DND-41 (cell line): ENCODE measurements around the gene MTR.
"Not testable (repeated sequence)": the region's sequence is repeated elsewhere in the genome, so short reads cannot be mapped to it uniquely, and the experiment has no call there.

Experiments
- ATAC-seq: fragments of 200-7000 bp; cut with Tn5 transposase; 3 replicates; pipeline ENCODE4 v1.9.1; 2021; ENCODE audit warnings: low read depth; ENCODE audit not compliant: insufficient read depth
- DNase-seq: peaks from one replicate; pipeline ENCODE4 v3.0.0-alpha.2; 2020
- H2AFZ ChIP-seq: 2 replicates; pipeline ENCODE4 v1.6.0; 2012; ENCODE audit warnings: low read depth, low read length
- H3K27ac ChIP-seq: 2 replicates; pipeline ENCODE4 v1.5.1; 2012; ENCODE audit warnings: low read length, inconsistent platforms
- H3K27me3 ChIP-seq: fragments of 200-600 bp; sonication (generic); 2 replicates; pipeline ENCODE4 v1.6.0; 2012; ENCODE audit warnings: low read length, mild to moderate bottlenecking, inconsistent platforms; ENCODE audit not compliant: insufficient read depth, poor library complexity
- H3K36me3 ChIP-seq: 2 replicates; pipeline ENCODE4 v1.5.1; 2012; ENCODE audit warnings: low read length, inconsistent platforms; ENCODE audit not compliant: insufficient read depth
- H3K4me1 ChIP-seq: 2 replicates; pipeline ENCODE4 v1.5.1; 2012; ENCODE audit warnings: mild to moderate bottlenecking, low read length; ENCODE audit not compliant: insufficient read depth
- H3K4me2 ChIP-seq: 2 replicates; pipeline ENCODE4 v1.6.0; 2012; ENCODE audit warnings: mild to moderate bottlenecking, moderate library complexity, low read length, inconsistent platforms; ENCODE audit not compliant: insufficient read depth
- H3K4me3 ChIP-seq, 2 experiments: fragments of 200-600 bp in 1 of 2; shearing (Covaris generic) in 1 of 2; 2 replicates each; pipeline ENCODE4 v1.5.1; 2012 to 2016; ENCODE audit warnings: inconsistent platforms in 2 of 2, low read length in 2 of 2, mild to moderate bottlenecking in 2 of 2, low read depth in 1 of 2, moderate library complexity in 1 of 2
- H3K79me2 ChIP-seq: 2 replicates; pipeline ENCODE4 v1.6.0; 2012; ENCODE audit warnings: low read length, inconsistent platforms; ENCODE audit not compliant: insufficient read depth
- H3K9ac ChIP-seq: 2 replicates; pipeline ENCODE4 v1.6.0; 2012; ENCODE audit warnings: low read depth, mild to moderate bottlenecking, inconsistent platforms, low read length, moderate library complexity
- H3K9me3 ChIP-seq: 2 replicates; pipeline ENCODE4 v1.5.1; 2012; ENCODE audit warnings: low read length, moderate library complexity, mild to moderate bottlenecking, inconsistent platforms; ENCODE audit not compliant: insufficient read depth, severe bottlenecking
- H4K20me1 ChIP-seq: 2 replicates; pipeline ENCODE4 v1.6.0; 2012; ENCODE audit warnings: low read length; ENCODE audit not compliant: insufficient read depth
- CTCF ChIP-seq: IDR thresholded peaks from 2 replicates; pipeline ENCODE4 v1.5.1; 2012; ENCODE audit warnings: borderline replicate concordance, low read length, moderate library complexity, mild to moderate bottlenecking; ENCODE audit not compliant: poor library complexity, severe bottlenecking; ENCODE audit errors: extremely low read depth
- EZH2 ChIP-seq: IDR thresholded peaks from 3 replicates; pipeline ENCODE4 v1.6.1; 2012; ENCODE audit warnings: borderline replicate concordance, low read depth, mild to moderate bottlenecking, moderate library complexity, low read length, inconsistent platforms; ENCODE audit not compliant: severe bottlenecking

Gene MTR

GRCh38 chr1:236851871-236852270 lies 56.8 kb downstream of the MTR start:
- no peaks in the 10 kb centered on the region for H3K27me3 ChIP-seq
- H3K4me1 ChIP-seq: peaks cover 12% of the 10 kb centered on the region
- no peaks in the 10 kb centered on the region for H3K79me2 ChIP-seq
- H3K9ac ChIP-seq: no peak overlapping the region
- no peak overlapping the region for H2AFZ ChIP-seq
- no peaks in the 10 kb centered on the region for H4K20me1 ChIP-seq
- DNase-seq: no peak
- no peak for TF ChIP-seq CTCF
- TF ChIP-seq EZH2: no peak
- no peak overlapping the region for H3K27ac ChIP-seq
- no peaks in the 10 kb centered on the region for H3K9me3 ChIP-seq
- H3K4me2 ChIP-seq: no peak overlapping the region
- no peak for ATAC-seq
- H3K4me3 ChIP-seq: no peak overlapping the region
- H3K36me3 ChIP-seq: peaks cover 92% of the 10 kb centered on the region

GRCh38 chr1:236853921-236854604 lies 59.0 kb downstream of the MTR start:
- ATAC-seq (no peak), DNase-seq (no peak)
- Histone ChIP-seq H3K9me3 (no peaks in the 10 kb centered on the region), H3K4me3 (no peak overlapping the region), H2AFZ (no peak overlapping the region), H3K27ac (no peak overlapping the region), H3K4me2 (no peak overlapping the region), H3K4me1 (no peaks in the 10 kb centered on the region), H3K79me2 (no peaks in the 10 kb centered on the region), H3K9ac (no peak overlapping the region), H4K20me1 (no peaks in the 10 kb centered on the region), H3K27me3 (no peaks in the 10 kb centered on the region), H3K36me3 (peaks cover 88% of the 10 kb centered on the region)
- TF ChIP-seq CTCF: no peak
- no peak for TF ChIP-seq EZH2

- Histone ChIP-seq H3K9me3 (no peaks in the 10 kb centered on the region), H2AFZ (no peak overlapping the region), H3K4me1 (no peaks in the 10 kb centered on the region), H3K9ac (no peak overlapping the region), H3K4me2 (no peak overlapping the region), H3K27ac (no peak overlapping the region), H3K79me2 (no peaks in the 10 kb centered on the region), H4K20me1 (no peaks in the 10 kb centered on the region), H3K4me3 (no peak overlapping the region), H3K27me3 (no peaks in the 10 kb centered on the region), H3K36me3 (peaks cover 89% of the 10 kb centered on the region)
- no peak for TF ChIP-seq EZH2
- TF ChIP-seq CTCF: no peak
- ATAC-seq (no peak), DNase-seq (no peak)
These were observed 59.5 kb downstream of the MTR start for GRCh38 chr1:236854605-236854983.

GRCh38 chr1:236856649-236857048 lies 61.6 kb downstream of the MTR start:
- H3K4me1 ChIP-seq, ATAC-seq, H3K9me3 ChIP-seq, DNase-seq, H3K79me2 ChIP-seq, H3K4me3 ChIP-seq, H4K20me1 ChIP-seq, H3K9ac ChIP-seq, H3K27ac ChIP-seq, H3K4me2 ChIP-seq, H3K27me3 ChIP-seq, H2AFZ ChIP-seq: not testable (repeated sequence)
- peaks cover 90% of the 10 kb centered on the region for H3K36me3 ChIP-seq
